GM18526 (cell line): ENCODE results near the gene PPFIA3.

Source experiments
- POLR2A ChIP-seq: IDR thresholded peaks from 3 replicates; pipeline ENCODE4 v1.6.1; 2011; ENCODE audit not compliant: insufficient read length; ENCODE audit errors: extremely low read depth

The PPFIA3 gene

GRCh38 chr19:49152119-49152550 is 32.8 kb downstream of the PPFIA3 start:
- TF ChIP-seq POLR2A: no peak

GRCh38 chr19:49153167-49153809 is 33.9 kb downstream of the PPFIA3 start:
- no peak for TF ChIP-seq POLR2A

- TF ChIP-seq POLR2A: no peak
Measured at GRCh38 chr19:49154279-49154678, 34.9 kb downstream of the PPFIA3 start.

- TF ChIP-seq POLR2A: no peak
Measured at GRCh38 chr19:49155005-49155819, 35.9 kb downstream of the PPFIA3 start, which contains the start of gene HRC. TSS of gene HRC (minus strand) at chr19:49155396. CDS start at chr19:49155237, 159 bp downstream.

GRCh38 chr19:49155820-49156346 is 36.5 kb downstream of the PPFIA3 start:
- no peak for TF ChIP-seq POLR2A

- no peak for TF ChIP-seq POLR2A
Measured at GRCh38 chr19:49157445-49158224, 38.3 kb downstream of the PPFIA3 start, which contains the start of gene TRPM4. TSS of gene TRPM4 (plus strand) at chr19:49157792. CDS start at chr19:49157867, 75 bp downstream.

GRCh38 chr19:49160450-49161189 is 41.3 kb downstream of the PPFIA3 start:
- no peak for TF ChIP-seq POLR2A

- TF ChIP-seq POLR2A: no peak
Measured at GRCh38 chr19:49161987-49162386, 42.6 kb downstream of the PPFIA3 start.

- no peak for TF ChIP-seq POLR2A
Measured at GRCh38 chr19:49165111-49165750, 45.9 kb downstream of the PPFIA3 start.

- TF ChIP-seq POLR2A: no peak
Measured at GRCh38 chr19:49165865-49166301, 46.5 kb downstream of the PPFIA3 start.

- no peak for TF ChIP-seq POLR2A
Measured at GRCh38 chr19:49167857-49168409, 48.6 kb downstream of the PPFIA3 start.

GRCh38 chr19:49168421-49168820 is 49.1 kb downstream of the PPFIA3 start:
- TF ChIP-seq POLR2A: no peak

- no peak for TF ChIP-seq POLR2A
Measured at GRCh38 chr19:49173198-49173597, 53.9 kb downstream of the PPFIA3 start.

- no peak for TF ChIP-seq POLR2A
Measured at GRCh38 chr19:49180659-49181058, 61.3 kb downstream of the PPFIA3 start.
